ENCODE results near the gene FSTL4.

FSTL4 gene

GRCh38 chr5:133483406-133484090, 128.8 kb downstream of the FSTL4 start:
- no peak for TF ChIP-seq CTCF (IDR thresholded peaks at IDR 0.05; ENCODE audit: borderline replicate concordance, control extremely low read depth, extremely low read depth, insufficient read depth, missing control alignments)
- in situ Hi-C loops (cut with MboI; ENCODE audit: low sequenced_read_pairs, unreplicated experiment): no loop called here
- no peak for DNase-seq (ENCODE audit: low spot score)

GRCh38 chr5:133482028-133482427, 130.3 kb downstream of the FSTL4 start:
- DNase-seq (ENCODE audit: low spot score): no peak
- in situ Hi-C loops (cut with MboI; ENCODE audit: low sequenced_read_pairs, unreplicated experiment): no loop called here
- TF ChIP-seq CTCF (IDR thresholded peaks at IDR 0.05; ENCODE audit: borderline replicate concordance, control extremely low read depth, extremely low read depth, insufficient read depth, missing control alignments): no peak

GRCh38 chr5:133480866-133481265, 131.5 kb downstream of the FSTL4 start:
- TF ChIP-seq CTCF (IDR thresholded peaks at IDR 0.05; ENCODE audit: borderline replicate concordance, control extremely low read depth, extremely low read depth, insufficient read depth, missing control alignments): no peak
- in situ Hi-C loops (cut with MboI; ENCODE audit: low sequenced_read_pairs, unreplicated experiment): no loop called here

GRCh38 chr5:133480366-133480765, 132.0 kb downstream of the FSTL4 start:
- no peak for TF ChIP-seq CTCF (IDR thresholded peaks at IDR 0.05; ENCODE audit: borderline replicate concordance, control extremely low read depth, extremely low read depth, insufficient read depth, missing control alignments)
- in situ Hi-C loops (cut with MboI; ENCODE audit: low sequenced_read_pairs, unreplicated experiment): no loop called here
- no peak for DNase-seq (ENCODE audit: low spot score)

More at GRCh38 chr5:133480866-133481265, 131.5 kb downstream of the FSTL4 start:
- no peak for DNase-seq (ENCODE audit: low spot score)

GRCh38 chr5:133478199-133478985, 133.9 kb downstream of the FSTL4 start:
- in situ Hi-C loops (cut with MboI; ENCODE audit: low sequenced_read_pairs, unreplicated experiment): no loop called here
- no peak for DNase-seq (ENCODE audit: low spot score)

GRCh38 chr5:133475986-133476385, 136.4 kb downstream of the FSTL4 start:
- TF ChIP-seq CTCF (IDR thresholded peaks at IDR 0.05; ENCODE audit: borderline replicate concordance, control extremely low read depth, extremely low read depth, insufficient read depth, missing control alignments): no peak
- in situ Hi-C loops (cut with MboI; ENCODE audit: low sequenced_read_pairs, unreplicated experiment): no loop called here

More at GRCh38 chr5:133478199-133478985, 133.9 kb downstream of the FSTL4 start:
- TF ChIP-seq CTCF (IDR thresholded peaks at IDR 0.05; ENCODE audit: borderline replicate concordance, control extremely low read depth, extremely low read depth, insufficient read depth, missing control alignments): no peak

More at GRCh38 chr5:133475986-133476385, 136.4 kb downstream of the FSTL4 start:
- DNase-seq (ENCODE audit: low spot score): no peak

Measured in GM13976 (cell line).